H9 (cell line): Measurements from ENCODE around the gene CHRNB4. TPM values are rescaled to one million over a fixed set of nuclear protein-coding genes. Genes with fewer than 3 reads are reported as not detected.

Experiments
- DNase-seq: peaks from one replicate; pipeline ENCODE4 v3.0.0-alpha.2; 2017
- H2AFZ ChIP-seq: one replicate; pipeline ENCODE4 v1.6.1; 2013; ENCODE audit warnings: mild to moderate bottlenecking, low read length, control low read depth, moderate library complexity
- H2AK5ac ChIP-seq: 2 replicates; pipeline ENCODE4 v1.6.1; 2013; ENCODE audit warnings: low read length, control low read depth, mixed read lengths; ENCODE audit not compliant: insufficient read length
- H2BK120ac ChIP-seq: one replicate; pipeline ENCODE4 v1.6.1; 2013; ENCODE audit warnings: low read depth, mild to moderate bottlenecking, low read length, control low read depth, inconsistent platforms; ENCODE audit not compliant: poor library complexity, severe bottlenecking
- H2BK12ac ChIP-seq: 2 replicates; pipeline ENCODE4 v1.6.1; 2013; ENCODE audit warnings: low read length, control low read depth, mixed read lengths, low read depth; ENCODE audit not compliant: insufficient read length
- H2BK15ac ChIP-seq: 2 replicates; pipeline ENCODE4 v1.6.1; 2013; ENCODE audit warnings: low read depth, low read length, control low read depth
- H2BK20ac ChIP-seq: one replicate; pipeline ENCODE4 v1.6.1; 2013; ENCODE audit warnings: low read depth, mild to moderate bottlenecking, low read length, control low read depth, inconsistent platforms; ENCODE audit not compliant: poor library complexity, severe bottlenecking
- H2BK5ac ChIP-seq: 2 replicates; pipeline ENCODE4 v1.6.1; 2013; ENCODE audit warnings: low read length, control low read depth, mixed read lengths; ENCODE audit not compliant: insufficient read length
- H3K14ac ChIP-seq: 2 replicates; pipeline ENCODE4 v1.6.1; 2013; ENCODE audit warnings: low read length, control low read depth; ENCODE audit not compliant: insufficient read depth
- H3K18ac ChIP-seq: 2 replicates; pipeline ENCODE4 v1.6.1; 2013; ENCODE audit warnings: low read depth, mild to moderate bottlenecking, mixed read lengths, low read length, control low read depth; ENCODE audit not compliant: insufficient read length
- H3K23ac ChIP-seq: 2 replicates; pipeline ENCODE4 v1.6.1; 2013; ENCODE audit warnings: low read length, control low read depth, mixed read lengths, low read depth; ENCODE audit not compliant: insufficient read length
- H3K23me2 ChIP-seq: 2 replicates; pipeline ENCODE4 v1.6.1; 2013; ENCODE audit warnings: low read depth, mild to moderate bottlenecking, mixed read lengths, low read length, control low read depth; ENCODE audit not compliant: insufficient read length, poor library complexity, severe bottlenecking
- H3K27ac ChIP-seq: 2 replicates; pipeline ENCODE4 v1.5.1; 2013; ENCODE audit warnings: low read length, control low read depth, mixed read lengths, low read depth; ENCODE audit not compliant: insufficient read length
- H3K27me3 ChIP-seq: 2 replicates; pipeline ENCODE4 v1.6.1; 2013; ENCODE audit warnings: low read length, control low read depth, inconsistent platforms; ENCODE audit not compliant: insufficient read depth
- H3K4ac ChIP-seq: 2 replicates; pipeline ENCODE4 v1.6.1; 2013; ENCODE audit warnings: low read depth, mild to moderate bottlenecking, control low read depth, inconsistent platforms, low read length, moderate library complexity
- H3K4me1 ChIP-seq: 2 replicates; pipeline ENCODE4 v1.6.1; 2013; ENCODE audit warnings: low read length, control low read depth, inconsistent platforms; ENCODE audit not compliant: insufficient read depth
- H3K4me2 ChIP-seq: 2 replicates; pipeline ENCODE4 v1.6.1; 2013; ENCODE audit warnings: low read length, control low read depth, mixed read lengths; ENCODE audit not compliant: insufficient read length, insufficient read depth
- H3K56ac ChIP-seq: 2 replicates; pipeline ENCODE4 v1.6.1; 2013; ENCODE audit warnings: low read depth, mild to moderate bottlenecking, mixed read lengths, low read length, control low read depth; ENCODE audit not compliant: insufficient read length
- H3K79me1 ChIP-seq: 2 replicates; pipeline ENCODE4 v1.6.1; 2013; ENCODE audit warnings: low read depth, mild to moderate bottlenecking, moderate library complexity, low read length, control low read depth, inconsistent platforms; ENCODE audit not compliant: insufficient read depth, poor library complexity, severe bottlenecking
- H3K79me2 ChIP-seq: 2 replicates; pipeline ENCODE4 v1.6.1; 2013; ENCODE audit warnings: low read length, control low read depth, inconsistent platforms; ENCODE audit not compliant: insufficient read depth
- H3K9ac ChIP-seq: 2 replicates; pipeline ENCODE4 v1.6.1; 2013; ENCODE audit warnings: low read length, control low read depth, mixed read lengths; ENCODE audit not compliant: insufficient read length; ENCODE audit errors: extremely low read depth
- H3K9me3 ChIP-seq: one replicate; pipeline ENCODE4 v1.6.1; 2013; ENCODE audit warnings: low read depth, low read length, inconsistent platforms; ENCODE audit not compliant: control insufficient read depth
- H3T11ph ChIP-seq: one replicate; pipeline ENCODE4 v1.6.1; 2013; ENCODE audit warnings: mild to moderate bottlenecking, low read length, control low read depth, inconsistent platforms
- H4K20me1 ChIP-seq: one replicate; pipeline ENCODE4 v1.6.1; 2013; ENCODE audit not compliant: control insufficient read depth, insufficient read length, insufficient read depth
- H4K5ac ChIP-seq: 2 replicates; pipeline ENCODE4 v1.6.1; 2013; ENCODE audit warnings: low read depth, mild to moderate bottlenecking, mixed read lengths, low read length, control low read depth; ENCODE audit not compliant: insufficient read length
- H4K8ac ChIP-seq: replicated peaks from 2 replicates; pipeline ENCODE4 v1.6.1; 2013; ENCODE audit warnings: low read length, control low read depth, mixed read lengths, low read depth; ENCODE audit not compliant: insufficient read length
- H4K91ac ChIP-seq: 2 replicates; pipeline ENCODE4 v1.6.1; 2013; ENCODE audit warnings: low read depth, mild to moderate bottlenecking, moderate library complexity, mixed read lengths, low read length, control low read depth; ENCODE audit not compliant: insufficient read length
- H3K27ac Mint-ChIP-seq, 3 experiments: 2 replicates in 2 of 3; 3 replicates in 1 of 3; pipeline ENCODE4 v1.8.0; 2020 to 2021; ENCODE audit warnings: mixed read lengths in 3 of 3, mild to moderate bottlenecking in 1 of 3, moderate library complexity in 1 of 3
- H3K27me3 Mint-ChIP-seq: 2 replicates; pipeline ENCODE4 v1.8.0; 2021; ENCODE audit warnings: low read depth, mild to moderate bottlenecking, moderate library complexity, mixed read lengths
- H3K36me3 Mint-ChIP-seq, 3 experiments: 2 replicates in 2 of 3; 3 replicates in 1 of 3; pipeline ENCODE4 v1.8.0; 2020 to 2021; ENCODE audit warnings: low read depth in 3 of 3, mixed read lengths in 3 of 3; ENCODE audit not compliant: insufficient read depth in 1 of 3
- H3K4me1 Mint-ChIP-seq, 2 experiments: 2 replicates each; pipeline ENCODE4 v1.8.0; 2020; ENCODE audit warnings: mixed read lengths in 2 of 2
- H3K4me3 Mint-ChIP-seq, 2 experiments: 2 replicates in 1 of 2; 3 replicates in 1 of 2; pipeline ENCODE4 v1.8.0; 2020 to 2021; ENCODE audit warnings: mild to moderate bottlenecking in 2 of 2, mixed read lengths in 2 of 2, moderate library complexity in 1 of 2
- H3K9me3 Mint-ChIP-seq, 2 experiments: 2 replicates in 1 of 2; 3 replicates in 1 of 2; pipeline ENCODE4 v1.8.0; 2020; ENCODE audit warnings: mild to moderate bottlenecking in 2 of 2, mixed read lengths in 2 of 2, moderate library complexity in 1 of 2
- WGBS: extraction: QIAGEN DNeasy Blood & Tissue Kit; methylation state at CpG from one replicate; pipeline ENCODE4 v1.1.7; 2013; ENCODE audit warnings: missing lambda C conversion rate, low lambda C conversion rate, mixed read lengths; ENCODE audit not compliant: insufficient read length; ENCODE audit errors: extremely low coverage; 5-methylcytosine and 5-hydroxymethylcytosine counted together
- total RNA-seq: library from RNA; stranded (reverse); gene quantifications from 2 replicates; pipeline ENCODE4 v1.2.1, GENCODE V29; 2021
- TF ChIP-seq, protein P1 (sequence below): fragments of 200-600 bp; sonication (generic); conservative IDR thresholded peaks from 3 replicates; pipeline ENCODE4 v1.8.0; 2021; ENCODE audit warnings: antibody characterized with exemption, mild to moderate bottlenecking

The CHRNB4 gene
- total RNA-seq, 1 experiment from 2014 or later = 1.9 TPM

DNA sequence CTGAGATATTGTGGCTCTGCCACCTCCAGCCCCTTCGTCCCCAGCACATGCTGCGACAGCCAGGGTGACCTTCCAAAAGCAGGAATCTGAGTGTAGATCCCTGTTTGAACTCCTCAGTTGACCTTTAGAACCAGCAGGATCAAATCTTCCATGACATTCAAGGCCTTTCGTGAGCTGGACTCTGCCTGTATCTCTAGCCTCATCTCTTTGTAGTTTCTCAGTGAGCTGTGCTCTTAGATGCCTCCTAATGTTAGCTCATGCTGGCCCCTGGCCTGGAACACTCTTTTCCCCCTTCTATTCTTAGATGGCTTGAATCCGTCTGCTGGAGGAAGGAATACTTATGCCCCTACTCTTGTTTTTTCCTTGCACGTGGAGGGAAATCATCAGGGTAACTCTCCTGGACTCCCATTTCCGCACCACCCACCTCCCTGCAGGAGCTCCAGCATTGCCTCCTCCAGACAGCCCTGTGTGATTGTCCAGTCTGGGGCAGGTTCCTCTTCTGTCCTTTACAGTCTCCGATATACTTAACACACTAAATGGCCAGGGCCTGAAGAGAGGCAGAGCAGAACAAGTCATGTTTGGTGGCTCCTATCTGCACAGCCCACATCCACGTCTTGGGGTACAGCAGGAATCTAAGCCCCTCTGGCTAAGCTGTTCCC is 26.7 kb upstream of the CHRNB4 start:
- H3K9ac ChIP-seq = no peak overlapping the region
- no peak overlapping the region; a peak in 1 of 7 replicates for H3K27ac Mint-ChIP-seq
- no peaks in the 10 kb centered on the region for H3K36me3 Mint-ChIP-seq

More for the DNA sequence above, 26.7 kb upstream of the CHRNB4 start:
- Histone ChIP-seq H3K14ac (no peak overlapping the region; the same call in 1 of the 2 replicates), H4K8ac (no peak overlapping the region), H3K4me2 (no peak overlapping the region), H3K4me1 (peaks cover 9% of the 10 kb centered on the region; the same call in 1 of the 2 replicates), H4K91ac (no peak overlapping the region), H2BK20ac (no peak overlapping the region), H3K79me2 (no peaks in the 10 kb centered on the region), H2BK5ac (no peak overlapping the region), H2AFZ (no peak overlapping the region), H3K23ac (no peak overlapping the region), H2BK15ac (no peak overlapping the region), H2BK120ac (no peak overlapping the region), H2BK12ac (no peak overlapping the region), H3K79me1 (no peaks in the 10 kb centered on the region), H3K18ac (no peak overlapping the region), H4K20me1 (no peaks in the 10 kb centered on the region), H3K9me3 (no peaks in the 10 kb centered on the region), H2AK5ac (no peak overlapping the region), H3K4ac (no peak overlapping the region), H3K56ac (no peak overlapping the region), H3T11ph (no peak overlapping the region), H3K27ac (no peak overlapping the region), H4K5ac (no peak overlapping the region), H3K27me3 (no peaks in the 10 kb centered on the region; the same call in 1 of the 2 replicates), H3K23me2 (no peaks in the 10 kb centered on the region)
- H3K9me3 Mint-ChIP-seq = no peaks in the 10 kb centered on the region
- TF ChIP-seq, protein P1, sequence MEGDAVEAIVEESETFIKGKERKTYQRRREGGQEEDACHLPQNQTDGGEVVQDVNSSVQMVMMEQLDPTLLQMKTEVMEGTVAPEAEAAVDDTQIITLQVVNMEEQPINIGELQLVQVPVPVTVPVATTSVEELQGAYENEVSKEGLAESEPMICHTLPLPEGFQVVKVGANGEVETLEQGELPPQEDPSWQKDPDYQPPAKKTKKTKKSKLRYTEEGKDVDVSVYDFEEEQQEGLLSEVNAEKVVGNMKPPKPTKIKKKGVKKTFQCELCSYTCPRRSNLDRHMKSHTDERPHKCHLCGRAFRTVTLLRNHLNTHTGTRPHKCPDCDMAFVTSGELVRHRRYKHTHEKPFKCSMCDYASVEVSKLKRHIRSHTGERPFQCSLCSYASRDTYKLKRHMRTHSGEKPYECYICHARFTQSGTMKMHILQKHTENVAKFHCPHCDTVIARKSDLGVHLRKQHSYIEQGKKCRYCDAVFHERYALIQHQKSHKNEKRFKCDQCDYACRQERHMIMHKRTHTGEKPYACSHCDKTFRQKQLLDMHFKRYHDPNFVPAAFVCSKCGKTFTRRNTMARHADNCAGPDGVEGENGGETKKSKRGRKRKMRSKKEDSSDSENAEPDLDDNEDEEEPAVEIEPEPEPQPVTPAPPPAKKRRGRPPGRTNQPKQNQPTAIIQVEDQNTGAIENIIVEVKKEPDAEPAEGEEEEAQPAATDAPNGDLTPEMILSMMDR = no peak
- DNase-seq = no peak
- no CpG with 5 or more reads among the region's 8 CpGs for WGBS
- H3K27me3 Mint-ChIP-seq = peaks cover 22% of the 10 kb centered on the region
- peaks cover 26 to 39% of the 10 kb centered on the region in 2 experiments for H3K4me1 Mint-ChIP-seq
- H3K4me3 Mint-ChIP-seq = no peak overlapping the region
